Measurements from ENCODE around the gene ARFIP1.

ARFIP1 gene

GRCh38 chr4:152939621-152940020 lies 159.9 kb downstream of the ARFIP1 start:
- no peak for DNase-seq (ENCODE audit: low spot score)

- no peak for DNase-seq (ENCODE audit: low spot score)
Observed at GRCh38 chr4:152940461-152940860, 160.7 kb downstream of the ARFIP1 start.

DNA sequence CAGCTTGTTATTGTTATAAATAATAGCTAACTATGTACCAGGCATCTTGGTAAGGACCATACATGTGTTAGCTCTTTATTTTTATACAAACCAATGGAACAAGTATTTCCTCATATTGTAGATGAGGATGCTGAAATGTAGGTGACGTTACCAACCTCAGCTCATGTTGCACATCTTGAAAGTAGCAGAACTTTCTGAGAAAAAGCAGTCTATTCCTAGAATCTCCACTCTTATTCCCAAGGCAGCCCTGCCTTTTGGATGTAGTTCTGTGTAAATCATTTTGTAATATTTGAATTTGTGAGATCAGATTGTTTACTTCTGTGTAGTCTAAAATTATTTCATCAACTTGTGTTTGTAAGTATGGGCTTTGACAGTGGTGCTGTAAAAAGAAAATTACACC lies 161.7 kb downstream of the ARFIP1 start:
- DNase-seq (ENCODE audit: low spot score), result no peak

GRCh38 chr4:152942346-152942745 lies 162.6 kb downstream of the ARFIP1 start:
- DNase-seq (ENCODE audit: low spot score), result no peak

GRCh38 chr4:152943672-152944071 lies 163.9 kb downstream of the ARFIP1 start:
- DNase-seq (ENCODE audit: low spot score), result peak; percentile 89

DNA sequence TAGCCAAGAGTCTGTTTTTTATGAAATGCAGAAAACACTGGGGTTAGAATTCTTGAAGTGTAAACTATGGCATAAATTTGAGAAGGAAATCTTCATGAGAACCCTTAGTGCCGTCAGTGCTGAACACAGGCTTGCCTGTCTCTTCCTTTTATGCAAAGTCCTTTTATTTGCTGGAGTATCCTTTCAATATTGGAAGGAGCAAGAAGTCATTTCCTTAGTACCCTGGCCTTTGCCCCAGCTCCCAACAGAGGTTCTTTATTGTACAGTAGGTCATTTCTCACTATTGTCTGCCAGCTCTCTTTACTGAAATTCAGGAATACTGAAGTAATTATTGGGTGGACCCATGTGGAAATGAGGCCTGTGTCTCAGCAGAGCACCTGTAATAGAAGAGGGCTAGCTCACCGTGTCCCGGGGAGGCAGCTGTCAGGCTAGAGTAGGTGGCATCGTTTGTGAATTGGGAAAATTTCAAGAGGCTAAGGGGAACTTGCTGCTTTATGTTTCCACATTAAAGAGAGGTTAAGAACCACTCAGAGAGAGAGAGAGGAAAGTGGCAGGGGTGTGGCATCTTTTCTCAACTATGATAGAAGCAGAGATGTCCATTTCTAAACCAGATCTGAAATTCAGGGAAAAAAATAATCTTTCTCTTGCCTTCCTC lies 165.0 kb downstream of the ARFIP1 start:
- no peak for DNase-seq (ENCODE audit: low spot score)

DNA sequence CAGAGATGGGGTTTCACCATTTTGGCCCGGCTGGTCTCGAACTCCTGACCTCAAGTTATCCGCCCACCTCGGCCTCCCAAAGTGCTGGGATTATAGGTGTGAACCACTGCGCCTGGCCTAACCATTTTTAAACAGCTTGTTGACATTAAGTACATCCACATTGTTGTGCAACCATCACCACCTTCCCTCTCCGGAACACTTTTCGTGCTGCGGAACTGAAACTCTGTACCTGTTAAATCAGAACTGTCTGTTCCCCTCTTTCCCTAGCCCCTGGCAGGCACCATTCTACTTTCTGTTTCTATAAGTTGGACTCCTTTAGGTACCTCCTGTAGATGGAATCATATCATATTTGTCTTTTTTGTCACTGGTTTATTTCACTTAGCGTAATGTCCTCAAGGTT lies 165.9 kb downstream of the ARFIP1 start:
- no peak for DNase-seq (ENCODE audit: low spot score)

GRCh38 chr4:152946446-152946845 lies 166.7 kb downstream of the ARFIP1 start:
- DNase-seq (ENCODE audit: low spot score), result no peak

DNA sequence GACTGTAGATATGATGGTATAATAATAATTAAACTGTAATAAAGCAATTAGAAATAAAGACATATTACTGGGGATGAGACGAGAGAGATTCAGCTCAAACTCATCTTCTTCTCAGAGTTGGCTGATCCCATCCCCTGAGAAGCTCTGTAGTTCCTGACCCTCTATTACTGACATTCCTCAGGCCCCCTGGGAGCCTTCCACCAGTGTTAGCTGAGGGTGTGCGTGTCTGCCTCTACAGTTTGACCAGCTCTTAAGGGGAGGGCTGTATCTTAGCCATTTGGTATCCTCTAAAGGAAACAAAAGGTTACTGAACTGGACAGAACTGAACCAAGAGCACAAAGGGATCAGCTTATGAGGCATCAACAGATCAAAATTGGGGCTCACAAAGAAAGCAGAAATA lies 167.6 kb downstream of the ARFIP1 start:
- no peak for DNase-seq (ENCODE audit: low spot score)

DNA sequence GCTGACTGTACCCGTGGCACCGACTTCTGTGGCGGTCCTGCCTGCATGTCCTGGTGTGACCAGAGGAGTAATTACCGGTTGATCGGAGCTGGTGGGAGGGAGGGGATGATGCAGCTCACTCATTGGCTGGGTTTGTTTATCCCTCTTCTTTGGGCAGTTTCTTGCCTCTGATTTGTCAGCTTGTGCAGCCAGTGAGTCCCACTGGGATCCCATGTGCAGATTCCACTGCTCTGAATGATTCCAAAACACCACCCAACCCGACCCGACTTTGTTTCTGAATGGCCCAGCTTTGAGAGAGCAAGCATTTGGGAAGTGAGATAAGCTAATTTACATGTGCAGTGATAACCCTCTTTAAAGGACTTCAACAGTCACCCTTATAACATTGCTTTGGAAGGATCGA lies 170.2 kb downstream of the ARFIP1 start:
- no peak for DNase-seq (ENCODE audit: low spot score)

DNA sequence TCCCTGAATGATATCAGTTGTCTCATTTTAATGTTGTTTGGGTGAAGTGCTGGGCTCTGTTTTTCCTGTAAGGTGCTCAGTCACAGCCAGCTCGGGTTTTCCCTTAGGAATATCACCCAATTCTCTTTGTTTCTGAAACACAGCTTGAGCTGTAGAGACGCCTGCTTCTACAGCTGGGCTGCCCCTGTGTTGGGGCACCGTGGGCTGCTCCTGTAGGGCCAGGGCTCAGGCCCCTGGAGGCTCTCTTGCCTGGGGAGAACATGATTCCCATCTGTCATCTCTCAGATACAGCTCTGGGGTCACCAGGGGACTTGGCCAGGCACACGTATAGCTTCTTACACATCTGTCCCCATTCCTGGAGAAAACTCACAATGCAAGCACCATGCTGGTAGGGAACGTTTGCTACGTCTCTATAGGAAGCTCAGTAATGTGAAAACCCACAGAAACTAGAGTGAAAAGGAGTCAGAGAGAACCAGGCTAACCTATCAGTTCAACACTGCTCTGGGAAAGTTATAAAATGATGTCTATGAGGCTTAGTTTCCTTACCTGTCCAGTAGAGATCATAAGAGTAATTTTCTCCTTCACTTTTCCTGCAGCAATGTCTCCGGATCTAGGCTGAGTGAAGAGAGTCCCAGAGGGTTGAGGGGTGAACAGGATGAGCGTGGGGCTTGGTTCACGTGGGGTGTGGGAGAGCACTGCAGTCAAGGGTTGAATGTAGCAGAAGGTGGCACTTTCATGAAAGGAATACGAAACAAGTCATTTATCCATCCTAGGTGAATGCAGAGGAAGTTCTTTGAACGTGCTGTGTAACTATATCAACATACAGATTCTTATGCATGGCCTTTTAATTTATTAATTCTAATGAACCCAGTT lies 170.9 kb downstream of the ARFIP1 start:
- no peak for DNase-seq (ENCODE audit: low spot score)

DNA sequence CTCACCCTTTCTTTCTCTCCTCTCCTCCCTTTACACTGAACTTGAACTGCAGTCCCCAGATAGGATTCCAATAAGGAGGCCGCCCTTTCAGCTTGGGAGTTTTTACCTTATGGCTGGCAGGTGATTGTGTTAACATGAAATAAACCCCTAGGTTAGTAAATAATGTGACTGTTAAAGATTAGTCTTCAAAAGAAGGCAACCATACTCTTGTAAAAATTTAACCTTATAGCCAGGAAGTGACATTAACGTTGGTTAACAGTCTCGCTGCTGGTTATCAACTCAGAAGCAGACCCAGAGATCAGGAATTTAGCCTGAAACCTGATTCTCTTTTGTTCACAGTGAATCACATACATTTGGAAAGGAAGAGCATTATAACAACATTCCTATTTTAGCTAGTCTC lies 171.6 kb downstream of the ARFIP1 start:
- no peak for DNase-seq (ENCODE audit: low spot score)

DNA sequence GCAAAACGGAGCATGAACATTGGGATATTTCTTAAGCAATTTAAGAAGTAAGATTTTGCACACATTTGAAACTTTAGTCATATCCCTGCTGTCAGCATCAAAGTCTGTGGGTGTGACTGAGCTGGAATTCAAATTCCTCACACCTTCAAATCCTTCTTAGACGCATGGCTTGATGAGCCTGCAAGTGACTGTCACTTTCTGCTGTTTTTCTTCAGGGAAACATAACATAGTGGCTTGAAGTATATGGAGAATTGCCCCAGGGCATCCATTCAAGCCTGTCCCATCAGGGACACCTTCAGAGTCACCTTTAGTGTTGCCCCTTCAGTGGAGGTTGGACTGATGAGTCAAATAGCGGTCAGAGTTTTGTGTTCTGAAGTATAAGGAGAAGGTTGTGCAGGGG lies 173.8 kb downstream of the ARFIP1 start:
- DNase-seq (ENCODE audit: low spot score), result no peak

DNA sequence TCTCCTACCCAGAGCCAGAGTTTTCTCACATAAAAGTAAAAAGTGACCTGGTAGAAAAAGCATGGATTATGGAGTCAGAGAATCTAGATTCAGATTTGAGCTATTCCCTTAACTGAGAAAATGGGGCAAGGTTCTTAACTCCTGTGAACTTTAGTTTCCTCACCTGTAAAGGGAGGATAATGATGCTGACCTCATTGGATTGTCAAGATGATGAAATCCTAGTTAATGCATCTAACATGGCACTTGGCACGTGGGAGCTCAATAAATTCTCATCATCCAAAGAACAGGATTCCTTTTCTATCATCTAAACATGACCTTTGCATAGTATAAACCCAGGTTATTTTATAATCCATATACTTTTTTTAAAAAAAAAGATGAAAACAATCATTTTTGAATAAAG lies 175.0 kb downstream of the ARFIP1 start:
- DNase-seq (ENCODE audit: low spot score), result no peak

GRCh38 chr4:152956147-152956546 lies 176.4 kb downstream of the ARFIP1 start:
- no peak for DNase-seq (ENCODE audit: low spot score)

GRCh38 chr4:152956650-152957436 lies 177.1 kb downstream of the ARFIP1 start:
- DNase-seq (ENCODE audit: low spot score), result peak; percentile 57

DNA sequence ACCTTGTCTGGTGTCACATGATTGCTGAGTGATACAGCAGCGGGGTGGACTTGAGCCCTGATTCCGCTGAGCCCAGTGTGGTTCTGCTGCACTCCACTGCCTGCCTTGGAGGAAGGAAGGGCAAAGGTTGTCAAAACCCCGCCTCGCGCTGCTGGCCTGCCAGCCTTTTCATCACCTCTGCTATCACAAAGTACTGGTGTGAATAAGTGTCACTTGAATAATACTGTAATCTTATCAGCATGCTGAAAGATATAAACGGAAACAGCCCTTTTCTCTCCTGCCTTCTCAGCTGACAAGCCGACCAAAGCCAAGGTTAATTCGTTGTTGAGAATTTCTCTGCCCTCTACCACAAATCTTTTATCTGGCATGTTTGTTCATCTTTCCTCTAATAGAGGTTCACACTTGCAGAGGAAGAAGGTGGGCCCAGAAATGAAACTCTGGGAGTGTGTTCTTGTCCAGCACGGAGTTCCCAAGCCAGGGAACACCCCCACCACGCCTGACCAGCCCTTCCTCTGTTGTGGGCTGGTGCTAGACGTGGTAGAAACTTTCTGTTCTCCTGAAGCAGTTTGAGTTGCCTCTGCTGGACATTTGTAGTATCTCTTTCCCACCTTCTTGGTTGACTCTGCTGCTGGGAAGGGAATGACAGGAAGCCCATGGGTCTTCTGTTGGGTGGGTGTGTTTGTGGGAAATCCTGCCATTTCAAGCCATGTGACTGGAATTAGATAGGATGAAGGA lies 177.8 kb downstream of the ARFIP1 start:
- no peak for DNase-seq (ENCODE audit: low spot score)

DNA sequence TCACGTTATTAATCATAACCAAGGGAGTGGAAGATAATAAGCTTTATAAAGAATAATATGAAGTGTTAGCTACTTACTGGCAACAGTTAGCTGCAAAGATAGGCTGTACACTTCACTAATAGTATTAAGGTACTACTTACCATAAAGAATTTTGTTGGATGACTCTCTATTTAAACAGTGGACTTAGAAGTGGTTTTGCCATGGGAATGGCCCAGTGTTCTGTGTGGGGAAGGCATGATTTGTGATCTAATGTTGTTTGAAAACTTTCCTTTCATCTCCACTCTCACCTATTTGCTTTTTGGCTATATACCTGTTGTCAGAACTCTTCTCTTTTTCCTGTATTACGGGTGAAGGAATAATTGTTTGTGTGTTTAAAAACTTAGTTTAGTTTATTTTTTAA lies 179.3 kb downstream of the ARFIP1 start:
- no peak for DNase-seq (ENCODE audit: low spot score)

DNA sequence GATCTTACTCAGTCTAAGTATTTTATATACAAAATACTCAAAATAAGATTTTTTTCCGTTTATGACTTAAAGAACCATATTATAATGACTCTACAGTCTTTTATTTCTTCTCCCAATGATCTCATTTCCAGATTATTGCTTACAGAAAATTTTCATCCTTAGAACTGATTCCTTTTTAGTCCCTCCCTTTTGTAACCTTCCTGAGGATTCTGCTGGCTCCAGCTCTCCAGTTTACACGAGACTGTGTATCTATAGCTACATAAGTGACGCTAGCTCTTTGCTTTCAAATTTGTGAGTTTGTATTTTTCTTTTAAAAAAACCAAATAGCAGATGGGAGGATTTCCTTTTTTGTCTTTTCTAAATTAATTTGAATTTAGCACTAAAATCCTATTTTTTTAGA lies 180.3 kb downstream of the ARFIP1 start:
- no peak for DNase-seq (ENCODE audit: low spot score)

GRCh38 chr4:152961014-152961772 lies 181.4 kb downstream of the ARFIP1 start:
- DNase-seq (ENCODE audit: low spot score), result no peak

DNA sequence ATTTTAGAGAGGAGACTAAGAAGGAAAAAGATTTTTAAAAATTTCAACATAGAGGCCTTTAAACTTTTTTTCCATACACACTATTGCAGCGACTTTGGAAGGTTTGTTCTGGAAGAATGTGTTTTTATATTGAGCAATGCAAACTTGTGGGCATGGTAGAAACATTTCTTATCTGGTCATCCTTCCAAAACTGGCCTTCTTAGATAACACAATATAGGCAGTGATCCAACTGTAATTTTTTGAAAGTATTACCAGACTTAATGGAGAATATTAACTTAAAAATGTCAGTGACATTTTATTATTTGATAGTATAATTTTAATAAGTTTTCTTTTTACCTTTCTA lies 182.0 kb downstream of the ARFIP1 start:
- no peak for DNase-seq (ENCODE audit: low spot score)
